Mammary epithelial cell (primary cell): Measurements from ENCODE around the gene CUX1.

Experiments used
- EZH2 ChIP-seq: IDR thresholded peaks from 2 replicates; pipeline ENCODE4 v1.6.1; 2012; ENCODE audit warnings: low read length, inconsistent platforms, borderline replicate concordance
- TF ChIP-seq, protein P1 (sequence below), 2 donors: IDR thresholded peaks in 1 of 2; conservative IDR thresholded peaks in 1 of 2; 2 replicates each; pipeline ENCODE4 v1.5.1; 2011 to 2012; ENCODE audit warnings: inconsistent platforms in 2 of 2, low read length in 2 of 2, mild to moderate bottlenecking in 2 of 2, control low read depth in 1 of 2, low read depth in 1 of 2; ENCODE audit not compliant: insufficient read depth in 1 of 2; ENCODE audit errors: extremely low read depth in 1 of 2

DNA sequence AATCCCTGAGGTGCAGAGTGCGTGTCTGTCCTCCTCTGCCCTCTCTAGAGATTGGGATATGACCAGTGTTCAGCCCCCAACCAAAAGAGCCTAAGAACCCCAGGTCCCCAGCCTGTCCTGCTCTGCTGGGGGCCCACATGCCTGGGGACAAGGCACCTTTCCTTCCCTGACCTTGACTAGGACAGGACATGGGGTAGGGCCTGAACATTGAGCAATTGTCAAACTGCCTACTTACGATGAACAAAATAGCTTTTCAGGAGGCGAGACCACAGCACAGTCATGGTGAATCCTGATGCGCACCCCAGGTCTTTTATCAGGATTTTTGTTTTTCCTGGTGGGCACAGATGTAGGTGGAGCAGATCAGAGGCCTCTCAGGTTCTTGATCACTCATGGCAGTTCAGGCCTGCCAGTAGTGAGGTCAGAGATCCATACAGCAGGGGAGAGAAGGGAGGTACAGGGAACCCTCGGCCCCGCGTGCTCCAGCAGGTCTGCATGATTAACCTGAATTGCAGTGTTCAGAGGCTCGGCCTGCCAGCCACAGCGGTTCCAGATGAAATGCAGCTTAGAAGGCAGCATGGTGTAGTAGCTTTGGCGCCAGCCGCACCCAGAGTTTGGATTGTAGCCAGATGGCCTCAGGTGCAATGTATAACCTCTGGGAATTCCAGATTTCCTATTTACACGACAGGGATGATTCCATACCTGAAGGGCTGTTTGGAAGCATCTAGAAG, 191.3 kb downstream of the CUX1 start:
- TF ChIP-seq, protein P1, sequence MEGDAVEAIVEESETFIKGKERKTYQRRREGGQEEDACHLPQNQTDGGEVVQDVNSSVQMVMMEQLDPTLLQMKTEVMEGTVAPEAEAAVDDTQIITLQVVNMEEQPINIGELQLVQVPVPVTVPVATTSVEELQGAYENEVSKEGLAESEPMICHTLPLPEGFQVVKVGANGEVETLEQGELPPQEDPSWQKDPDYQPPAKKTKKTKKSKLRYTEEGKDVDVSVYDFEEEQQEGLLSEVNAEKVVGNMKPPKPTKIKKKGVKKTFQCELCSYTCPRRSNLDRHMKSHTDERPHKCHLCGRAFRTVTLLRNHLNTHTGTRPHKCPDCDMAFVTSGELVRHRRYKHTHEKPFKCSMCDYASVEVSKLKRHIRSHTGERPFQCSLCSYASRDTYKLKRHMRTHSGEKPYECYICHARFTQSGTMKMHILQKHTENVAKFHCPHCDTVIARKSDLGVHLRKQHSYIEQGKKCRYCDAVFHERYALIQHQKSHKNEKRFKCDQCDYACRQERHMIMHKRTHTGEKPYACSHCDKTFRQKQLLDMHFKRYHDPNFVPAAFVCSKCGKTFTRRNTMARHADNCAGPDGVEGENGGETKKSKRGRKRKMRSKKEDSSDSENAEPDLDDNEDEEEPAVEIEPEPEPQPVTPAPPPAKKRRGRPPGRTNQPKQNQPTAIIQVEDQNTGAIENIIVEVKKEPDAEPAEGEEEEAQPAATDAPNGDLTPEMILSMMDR (conservative IDR thresholded peaks at IDR 0.05 in 1 of 2, IDR thresholded peaks at IDR 0.05 in 1 of 2; ENCODE audit: extremely low read depth in 1 of 2, insufficient read depth in 1 of 2, low read depth in 1 of 2, low read length in 2 of 2): no peak
- TF ChIP-seq EZH2: no peak
